ENCODE results near the gene MROH2A.
A peak's percentile ranks its signal among the peaks of the same experiment; 100 is the strongest.

Gene MROH2A

GRCh38 chr2:233850745-233851144 lies 72.6 kb downstream of the MROH2A start:
- no peak overlapping the region for H3K27ac ChIP-seq (ENCODE audit: low read length)
- H3K4me3 ChIP-seq (ENCODE audit: low read length) = no peak overlapping the region
- H3K79me2 ChIP-seq (ENCODE audit: low read length) = peaks cover 79% of the 10 kb centered on the region
- no peaks in the 10 kb centered on the region for H3K27me3 ChIP-seq (ENCODE audit: low read depth, low read length)
- TF ChIP-seq EZH2phosphoT487 (IDR thresholded peaks at IDR 0.05; ENCODE audit: low read depth) (no peak), CTCF (IDR thresholded peaks at IDR 0.05; ENCODE audit: low read depth, low read length) (no peak)
- H3K9ac ChIP-seq (ENCODE audit: low read length) = no peak overlapping the region
- H3K9me3 ChIP-seq (ENCODE audit: insufficient read depth, low read length) = no peaks in the 10 kb centered on the region
- H4K20me1 ChIP-seq (ENCODE audit: insufficient read depth, low read length) = peaks cover 36% of the 10 kb centered on the region
- H2AFZ ChIP-seq (ENCODE audit: low read depth, low read length) = no peak overlapping the region
- peaks cover 27% of the 10 kb centered on the region for H3K4me1 ChIP-seq (ENCODE audit: low read length)
- no peak overlapping the region for H3K4me2 ChIP-seq (ENCODE audit: low read length)
- H3K36me3 ChIP-seq (replicated peaks; ENCODE audit: low read depth, low read length) = peaks cover 65% of the 10 kb centered on the region

GRCh38 chr2:233851169-233851568 lies 73.0 kb downstream of the MROH2A start:
- TF ChIP-seq EZH2phosphoT487 (IDR thresholded peaks at IDR 0.05; ENCODE audit: low read depth) (no peak), CTCF (IDR thresholded peaks at IDR 0.05; ENCODE audit: low read depth, low read length) (no peak)
- Histone ChIP-seq H3K79me2 (ENCODE audit: low read length) (peaks cover 79% of the 10 kb centered on the region), H3K27ac (ENCODE audit: low read length) (no peak overlapping the region), H3K4me1 (ENCODE audit: low read length) (peaks cover 24% of the 10 kb centered on the region), H4K20me1 (ENCODE audit: insufficient read depth, low read length) (peaks cover 36% of the 10 kb centered on the region), H3K36me3 (replicated peaks; ENCODE audit: low read depth, low read length) (peaks cover 64% of the 10 kb centered on the region), H3K4me3 (ENCODE audit: low read length) (no peak overlapping the region), H3K9ac (ENCODE audit: low read length) (no peak overlapping the region), H3K4me2 (ENCODE audit: low read length) (no peak overlapping the region), H3K9me3 (ENCODE audit: insufficient read depth, low read length) (no peaks in the 10 kb centered on the region), H3K27me3 (ENCODE audit: low read depth, low read length) (no peaks in the 10 kb centered on the region), H2AFZ (ENCODE audit: low read depth, low read length) (no peak overlapping the region)

DNA sequence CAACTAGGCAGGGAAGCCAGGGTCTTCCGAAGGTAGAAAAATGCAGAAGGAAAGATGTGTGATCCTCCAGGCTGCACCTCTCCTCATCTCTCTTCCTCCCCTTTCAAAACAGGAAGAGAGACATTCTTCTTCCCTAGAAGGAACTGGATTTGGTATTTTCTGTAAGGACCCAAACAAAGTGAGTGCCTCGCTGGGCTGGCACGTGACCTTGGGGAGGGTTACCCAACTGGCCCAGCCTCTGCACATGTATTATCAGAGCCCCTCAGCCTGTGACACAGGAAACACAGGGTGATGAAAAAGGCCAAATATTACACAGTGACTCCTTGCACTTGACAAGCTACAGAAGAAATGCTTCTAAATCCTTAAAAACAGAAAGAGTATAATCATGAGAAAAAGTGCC lies 73.9 kb downstream of the MROH2A start:
- no peak overlapping the region for H3K9ac ChIP-seq (ENCODE audit: low read length)
- H3K27ac ChIP-seq (ENCODE audit: low read length) = peak overlapping the region; percentile 38
- peak overlapping the region; percentile 97 for H3K4me2 ChIP-seq (ENCODE audit: low read length)
- no peaks in the 10 kb centered on the region for H3K9me3 ChIP-seq (ENCODE audit: insufficient read depth, low read length)
- peaks cover 16% of the 10 kb centered on the region for H3K4me1 ChIP-seq (ENCODE audit: low read length)
- H2AFZ ChIP-seq (ENCODE audit: low read depth, low read length) = no peak overlapping the region
- H3K27me3 ChIP-seq (ENCODE audit: low read depth, low read length) = no peaks in the 10 kb centered on the region
- H3K36me3 ChIP-seq (replicated peaks; ENCODE audit: low read depth, low read length) = peaks cover 57% of the 10 kb centered on the region
- no peak for TF ChIP-seq EZH2phosphoT487 (IDR thresholded peaks at IDR 0.05; ENCODE audit: low read depth)
- no peak for TF ChIP-seq CTCF (IDR thresholded peaks at IDR 0.05; ENCODE audit: low read depth, low read length)
- H4K20me1 ChIP-seq (ENCODE audit: insufficient read depth, low read length) = peaks cover 29% of the 10 kb centered on the region
- peak overlapping the region; percentile 93 for H3K4me3 ChIP-seq (ENCODE audit: low read length)
- H3K79me2 ChIP-seq (ENCODE audit: low read length) = peaks cover 71% of the 10 kb centered on the region

- Histone ChIP-seq H3K4me1 (ENCODE audit: low read length) (peaks cover 16% of the 10 kb centered on the region), H3K4me2 (ENCODE audit: low read length) (peak overlapping the region; percentile 97), H3K79me2 (ENCODE audit: low read length) (peaks cover 59% of the 10 kb centered on the region), H3K9me3 (ENCODE audit: insufficient read depth, low read length) (no peaks in the 10 kb centered on the region), H3K27ac (ENCODE audit: low read length) (peak overlapping the region; percentile 70), H2AFZ (ENCODE audit: low read depth, low read length) (no peak overlapping the region), H3K27me3 (ENCODE audit: low read depth, low read length) (no peaks in the 10 kb centered on the region), H3K9ac (ENCODE audit: low read length) (peak overlapping the region; percentile 94), H3K36me3 (replicated peaks; ENCODE audit: low read depth, low read length) (peaks cover 45% of the 10 kb centered on the region), H4K20me1 (ENCODE audit: insufficient read depth, low read length) (peaks cover 29% of the 10 kb centered on the region), H3K4me3 (ENCODE audit: low read length) (peak overlapping the region; percentile 93)
- TF ChIP-seq EZH2phosphoT487 (IDR thresholded peaks at IDR 0.05; ENCODE audit: low read depth) (no peak), CTCF (IDR thresholded peaks at IDR 0.05; ENCODE audit: low read depth, low read length) (no peak)
Observed at GRCh38 chr2:233853353-233853752, 75.2 kb downstream of the MROH2A start.
